Gastrocnemius medialis (tissue), 4 donors: ENCODE measurements around the gene RAD9A.

Source experiments
- CTCF ChIP-seq, 5 experiments: fragments of 450-650 bp in 3 of 5; fragments of 200-600 bp in 2 of 5; sonication (generic) in 2 of 5; IDR thresholded peaks in 4 of 5; conservative IDR thresholded peaks in 1 of 5; 1 replicate in 4 of 5; 2 replicates in 1 of 5; pipeline ENCODE4 v1.5.1; 2016 to 2019; ENCODE audit warnings: antibody characterized with exemption in 5 of 5, mild to moderate bottlenecking in 3 of 5, moderate library complexity in 3 of 5
- POLR2A ChIP-seq, 2 donors: fragments of 450-650 bp; IDR thresholded peaks; one replicate each; pipeline ENCODE4 v1.6.1; 2017; ENCODE audit warnings: antibody characterized with exemption in 2 of 2, mild to moderate bottlenecking in 2 of 2, moderate library complexity in 2 of 2

- TF ChIP-seq POLR2A (IDR thresholded peaks at IDR 0.05) = no peak
- TF ChIP-seq CTCF (IDR thresholded peaks at IDR 0.05 in 4 of 5, conservative IDR thresholded peaks at IDR 0.05 in 1 of 5) = no peak
Observed at GRCh38 chr11:67436459-67437081, 44.8 kb downstream of the RAD9A start.
